Parathyroid adenoma (tissue), 2 donors: ENCODE results near the gene ZCCHC17.

Experiments used
- H2AFZ ChIP-seq: fragments of 300-600 bp; sonication (generic); one replicate; pipeline ENCODE4 v1.7.0; 2017; ENCODE audit warnings: antibody characterized with exemption, mild to moderate bottlenecking
- H3K27ac ChIP-seq: fragments of 300-600 bp; sonication (generic); one replicate; pipeline ENCODE4 v1.7.0; 2017
- H3K27me3 ChIP-seq: fragments of 300-600 bp; sonication (generic); one replicate; pipeline ENCODE4 v1.7.0; 2017; ENCODE audit warnings: low read length; ENCODE audit not compliant: control insufficient read depth, insufficient read depth
- H3K36me3 ChIP-seq: fragments of 300-600 bp; sonication (generic); one replicate; pipeline ENCODE4 v1.7.0; 2017; ENCODE audit warnings: low read length; ENCODE audit not compliant: control insufficient read depth, insufficient read depth
- H3K4me1 ChIP-seq: fragments of 300-600 bp; sonication (generic); one replicate; pipeline ENCODE4 v1.7.0; 2017; ENCODE audit warnings: control low read depth
- H3K4me2 ChIP-seq: fragments of 300-600 bp; sonication (generic); one replicate; pipeline ENCODE4 v1.7.0; 2017; ENCODE audit warnings: low read length
- H3K4me3 ChIP-seq: fragments of 300-600 bp; sonication (generic); one replicate; pipeline ENCODE4 v1.7.0; 2017; ENCODE audit warnings: low read depth, low read length
- H3K79me2 ChIP-seq: fragments of 300-600 bp; sonication (generic); one replicate; pipeline ENCODE4 v1.7.0; 2017; ENCODE audit warnings: control low read depth
- H3K9ac ChIP-seq: fragments of 300-600 bp; sonication (generic); one replicate; pipeline ENCODE4 v1.7.0; 2017; ENCODE audit warnings: mild to moderate bottlenecking
- H3K9me3 ChIP-seq: fragments of 300-600 bp; sonication (generic); one replicate; pipeline ENCODE4 v1.7.0; 2017; ENCODE audit warnings: low read length; ENCODE audit not compliant: control insufficient read depth
- CTCF ChIP-seq: fragments of 300-600 bp; sonication (generic); IDR thresholded peaks from one replicate; pipeline ENCODE4 v1.7.0; 2017; ENCODE audit warnings: antibody characterized with exemption, mild to moderate bottlenecking
- donor health status: primary hyperparathyroidism.

ZCCHC17 gene

DNA sequence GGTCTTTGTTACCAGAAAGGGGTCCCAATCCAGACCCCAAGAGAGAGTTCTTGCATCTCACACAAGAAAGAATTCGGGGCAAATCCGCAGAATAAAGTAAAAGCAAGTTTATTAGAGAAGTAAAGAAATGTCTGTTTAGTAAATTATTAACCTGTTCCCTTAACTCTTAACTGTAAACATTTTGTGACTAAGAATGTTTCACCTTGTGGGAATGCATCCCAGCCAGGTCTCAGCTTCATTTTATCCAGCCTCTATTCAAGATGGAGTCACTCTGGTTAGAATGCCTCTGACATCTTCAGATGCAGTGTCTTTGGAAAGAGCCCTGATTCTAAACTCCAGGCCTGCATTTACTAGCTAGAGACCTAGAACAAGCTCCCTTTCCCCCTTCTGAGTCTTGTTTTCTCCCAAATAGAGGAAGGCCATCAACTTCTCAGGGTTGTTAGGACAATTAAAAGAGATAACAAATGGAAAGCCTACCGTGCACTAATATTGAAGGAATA is 80.6 kb downstream of the ZCCHC17 start:
- Histone ChIP-seq H3K9ac (no peak overlapping the region), H3K79me2 (no peaks in the 10 kb centered on the region), H3K27me3 (no peaks in the 10 kb centered on the region), H3K9me3 (no peaks in the 10 kb centered on the region), H3K36me3 (no peaks in the 10 kb centered on the region), H3K4me2 (no peak overlapping the region), H3K27ac (no peak overlapping the region), H2AFZ (no peak overlapping the region), H3K4me1 (no peaks in the 10 kb centered on the region), H3K4me3 (no peak overlapping the region)
- no peak for TF ChIP-seq CTCF

DNA sequence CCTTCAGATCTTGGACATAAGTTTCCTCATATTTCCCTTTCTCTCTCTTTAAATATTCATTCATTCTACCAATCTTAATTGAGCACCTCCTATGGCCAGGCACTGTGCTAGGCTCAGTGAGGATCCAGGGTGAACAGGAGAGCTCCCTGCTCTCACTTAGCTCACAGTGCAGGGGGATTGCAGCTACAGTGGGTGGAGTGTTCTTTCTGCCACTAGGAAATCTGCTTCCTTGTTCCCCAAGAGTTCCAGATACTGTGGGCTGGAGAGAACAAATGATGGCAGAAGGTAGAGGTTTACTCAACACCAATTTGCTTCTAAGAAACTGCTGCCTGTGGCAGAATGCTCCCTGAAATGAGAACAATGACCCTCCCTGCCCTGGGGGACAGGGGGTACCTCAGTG is 81.2 kb downstream of the ZCCHC17 start:
- H3K4me1 ChIP-seq = no peaks in the 10 kb centered on the region
- no peak overlapping the region for H2AFZ ChIP-seq
- H3K27ac ChIP-seq = no peak overlapping the region
- no peaks in the 10 kb centered on the region for H3K27me3 ChIP-seq
- no peaks in the 10 kb centered on the region for H3K9me3 ChIP-seq
- no peak overlapping the region for H3K4me2 ChIP-seq
- no peaks in the 10 kb centered on the region for H3K79me2 ChIP-seq
- no peaks in the 10 kb centered on the region for H3K36me3 ChIP-seq
- H3K9ac ChIP-seq = no peak overlapping the region
- no peak for TF ChIP-seq CTCF
- no peak overlapping the region for H3K4me3 ChIP-seq

GRCh38 chr1:31380181-31380580 is 83.3 kb downstream of the ZCCHC17 start:
- Histone ChIP-seq H3K9me3 (no peaks in the 10 kb centered on the region), H3K36me3 (no peaks in the 10 kb centered on the region), H2AFZ (no peak overlapping the region), H3K9ac (no peak overlapping the region), H3K4me3 (no peak overlapping the region), H3K4me2 (no peak overlapping the region), H3K79me2 (no peaks in the 10 kb centered on the region), H3K27ac (no peak overlapping the region), H3K4me1 (no peaks in the 10 kb centered on the region), H3K27me3 (no peaks in the 10 kb centered on the region)
- TF ChIP-seq CTCF = no peak

DNA sequence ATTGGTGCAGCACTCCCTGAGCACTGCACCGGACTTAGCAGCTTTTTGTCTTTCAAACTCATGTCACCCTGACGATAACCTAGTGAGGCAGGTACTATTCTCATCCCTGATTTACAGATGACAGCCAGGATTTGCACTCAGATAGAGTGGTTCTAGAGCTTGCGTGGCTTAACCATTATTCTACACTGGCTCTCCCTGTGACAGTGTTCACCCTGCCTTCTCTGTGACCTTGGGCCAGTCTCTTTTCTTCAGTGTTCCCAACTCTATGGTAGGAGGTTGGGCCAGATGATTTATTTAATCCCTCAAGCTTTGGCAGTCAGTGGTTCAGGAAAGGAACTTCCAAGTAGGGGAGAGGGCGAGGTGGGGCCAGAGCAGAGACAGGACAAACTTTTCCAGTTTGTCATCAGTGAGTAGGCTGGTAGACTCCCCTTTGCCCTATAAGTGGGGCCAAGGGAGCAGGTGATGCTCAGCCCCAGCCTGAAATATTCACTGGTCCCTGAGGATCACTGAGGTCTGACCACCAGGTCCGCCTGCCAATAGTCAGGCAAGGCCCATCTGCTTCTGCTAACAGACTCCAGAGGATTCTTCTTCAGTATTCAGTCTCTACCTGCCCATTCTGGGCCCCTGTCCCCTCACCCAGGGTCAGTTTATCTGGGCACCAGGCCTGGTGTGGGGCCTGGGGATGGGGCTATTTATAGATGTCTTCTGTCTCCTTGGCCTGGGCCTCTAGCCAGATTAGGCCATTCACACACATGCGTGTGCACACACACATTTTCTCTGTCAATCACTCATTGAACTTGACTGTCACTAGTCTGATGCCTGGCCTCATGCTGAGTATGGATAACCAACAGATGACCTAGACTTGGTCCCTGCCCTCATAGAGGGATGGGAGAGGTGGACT is 84.8 kb downstream of the ZCCHC17 start:
- no peak overlapping the region for H3K4me3 ChIP-seq
- H3K79me2 ChIP-seq = no peaks in the 10 kb centered on the region
- H3K9ac ChIP-seq = no peak overlapping the region
- no peaks in the 10 kb centered on the region for H3K9me3 ChIP-seq
- no peak overlapping the region for H3K4me2 ChIP-seq
- H3K36me3 ChIP-seq = no peaks in the 10 kb centered on the region
- no peaks in the 10 kb centered on the region for H3K4me1 ChIP-seq
- H3K27me3 ChIP-seq = no peaks in the 10 kb centered on the region
- no peak overlapping the region for H3K27ac ChIP-seq
- no peak overlapping the region for H2AFZ ChIP-seq
- TF ChIP-seq CTCF = no peak
